HepG2 (cell line): ENCODE data around the gene RUNX3. TPM values are rescaled to one million over a fixed set of nuclear protein-coding genes. Genes with fewer than 3 reads are reported as not detected.

Source experiments
- ATAC-seq: fragments of 200-7000 bp; cut with Tn5 transposase; 3 replicates; pipeline ENCODE4 v1.9.1; 2020; ENCODE audit warnings: mild to moderate bottlenecking, moderate library complexity
- BruUV-seq: library from RNA; stranded (reverse); fragments of 400-500 nt; replicated peaks from 2 replicates; lab custom pipeline; 2021; lab: Mats Ljungman, UMichigan
- CTCF ChIA-PET: fragments of 300-600 bp; formaldehyde crosslinking; extraction: SDS; loops from one replicate; lab custom pipeline; 2021; ENCODE audit warnings: low total read pairs, inconsistent platforms, low intra/inter-chr PET ratio; lab: Yijun Ruan, JAX
- POLR2A ChIA-PET: fragments of 350-600 bp; sonication (Branson Sonifier 250); formaldehyde crosslinking; loops from one replicate; lab custom pipeline; 2020; ENCODE audit warnings: antibody characterized with exemption, inconsistent platforms; lab: Yijun Ruan, JAX
- DNase-seq: peaks from one replicate; pipeline ENCODE4 v3.0.0-alpha.2; 2015; ENCODE audit warnings: low spot score
- FAIRE-seq: peaks from 3 replicates; lab custom pipeline; 2011; peaks lifted over from hg19 to GRCh38; lab: Jason Lieb, UNC
- H2AFZ ChIP-seq: one replicate; pipeline ENCODE4 v1.6.1; 2011; ENCODE audit warnings: low read length, inconsistent platforms
- H3K27ac ChIP-seq: fragments of 300-600 bp; 3 replicates; pipeline ENCODE4 v1.8.0; 2011; ENCODE audit warnings: mixed run types, mild to moderate bottlenecking, mixed read lengths, low read length, inconsistent platforms; ENCODE audit not compliant: insufficient read depth; ENCODE audit errors: extremely low read length
- H3K27me3 ChIP-seq, 2 experiments: fragments of 200-600 bp in 1 of 2; 2 replicates in 1 of 2; 3 replicates in 1 of 2; pipeline versions ENCODE4 v1.6.0 to v1.8.0; 2011; ENCODE audit warnings: low read length in 2 of 2, mild to moderate bottlenecking in 2 of 2, moderate library complexity in 2 of 2, inconsistent platforms in 1 of 2; ENCODE audit not compliant: insufficient read depth in 2 of 2, control insufficient read depth in 1 of 2
- H3K36me3 ChIP-seq, 2 experiments: fragments of 200-600 bp in 1 of 2; replicated peaks in 1 of 2; 2 replicates in 1 of 2; 3 replicates in 1 of 2; pipeline versions ENCODE4 v1.5.1 to v1.8.0; 2011; ENCODE audit warnings: low read length in 2 of 2, inconsistent platforms in 1 of 2; ENCODE audit not compliant: insufficient read depth in 2 of 2, control insufficient read depth in 1 of 2
- H3K4me1 ChIP-seq: 2 replicates; pipeline ENCODE4 v1.5.1; 2012; ENCODE audit warnings: low read length, inconsistent platforms; ENCODE audit not compliant: insufficient read depth
- H3K4me2 ChIP-seq: 2 replicates; pipeline ENCODE4 v1.6.0; 2011; ENCODE audit warnings: low read depth, low read length, inconsistent platforms
- H3K4me3 ChIP-seq, 3 experiments: fragments of 200-600 bp in 1 of 3; sonication (generic), shearing (Covaris generic) in 1 of 3; replicated peaks in 1 of 3; 2 replicates each; pipeline ENCODE4 v1.5.1; 2011 to 2016; ENCODE audit warnings: low read length in 3 of 3, inconsistent platforms in 2 of 3, low read depth in 2 of 3, mild to moderate bottlenecking in 2 of 3, control low read depth in 1 of 3, mixed read lengths in 1 of 3; ENCODE audit not compliant: insufficient read depth in 1 of 3
- H3K79me2 ChIP-seq: one replicate; pipeline ENCODE4 v1.6.1; 2011; ENCODE audit warnings: low read length, inconsistent platforms; ENCODE audit not compliant: insufficient read depth
- H3K9ac ChIP-seq: 2 replicates; pipeline ENCODE4 v1.6.0; 2011; ENCODE audit warnings: mild to moderate bottlenecking, low read depth, low read length, inconsistent platforms; ENCODE audit not compliant: insufficient read depth
- H3K9me3 ChIP-seq: 2 replicates; pipeline ENCODE4 v1.5.1; 2012; ENCODE audit warnings: mild to moderate bottlenecking, low read length
- H4K20me1 ChIP-seq: 2 replicates; pipeline ENCODE4 v1.6.0; 2011; ENCODE audit warnings: inconsistent platforms, mild to moderate bottlenecking, low read length, moderate library complexity; ENCODE audit not compliant: insufficient read depth
- ATF4 ChIP-seq, 2 experiments: fragments of 450-650 bp in 1 of 2; sonication (generic) in 1 of 2; formaldehyde crosslinking; IDR thresholded peaks; 2 replicates each; pipeline versions ENCODE4 v1.5.0 to v1.8.0; 2020 to 2022; ENCODE audit warnings: mild to moderate bottlenecking in 1 of 2, missing genetic modification reagents in 1 of 2
- BCLAF1 ChIP-seq: fragments of 450-650 bp; IDR thresholded peaks from 2 replicates; pipeline ENCODE4 v1.6.1; 2017; ENCODE audit warnings: mild to moderate bottlenecking
- DR1 ChIP-seq: sonication (generic); formaldehyde crosslinking; IDR thresholded peaks from 2 replicates; pipeline ENCODE4 v1.8.0; 2021; ENCODE audit warnings: mild to moderate bottlenecking, missing genetic modification reagents, inconsistent platforms
- RFX3 ChIP-seq: IDR thresholded peaks from 2 replicates; pipeline ENCODE4 v1.6.1; 2016; ENCODE audit warnings: missing biosample characterization, missing genetic modification reagents
- SETDB1 ChIP-seq: sonication (generic); formaldehyde crosslinking; IDR thresholded peaks from 2 replicates; pipeline ENCODE4 v1.5.1; 2020; ENCODE audit warnings: missing genetic modification reagents, mild to moderate bottlenecking, borderline replicate concordance
- ZNF749 ChIP-seq: sonication (generic); formaldehyde crosslinking; IDR thresholded peaks from 2 replicates; pipeline ENCODE4 v1.8.0; 2022; ENCODE audit warnings: mild to moderate bottlenecking, missing genetic modification reagents, moderate library complexity, borderline replicate concordance
- ZNF770 ChIP-seq: sonication (generic); formaldehyde crosslinking; IDR thresholded peaks from 2 replicates; pipeline ENCODE4 v1.5.0; 2020; ENCODE audit warnings: mild to moderate bottlenecking, missing genetic modification reagents
- ZSCAN12 ChIP-seq: sonication (generic); formaldehyde crosslinking; IDR thresholded peaks from 2 replicates; pipeline ENCODE4 v1.9.0; 2021; ENCODE audit warnings: mild to moderate bottlenecking, missing genetic modification reagents
- ZSCAN5A ChIP-seq: sonication (generic); formaldehyde crosslinking; IDR thresholded peaks from 2 replicates; pipeline ENCODE4 v1.8.0; 2022; ENCODE audit warnings: mild to moderate bottlenecking, missing genetic modification reagents, borderline replicate concordance
- WGBS: methylation state at CpG from one replicate; pipeline ENCODE4 v1.1.6; 2017; ENCODE audit warnings: low lambda C conversion rate; 5-methylcytosine and 5-hydroxymethylcytosine counted together
- in situ Hi-C: cut with HindIII; loops from 2 replicates; pipeline ENCODE4 v1.10.0; 2017; ENCODE audit warnings: low pct_unique_long_range_greater_than_20kb; ENCODE audit not compliant: extremely low pct_ligation_motif_present
- intact Hi-C: fragments of 100-400 bp; cut with micrococcal nuclease; formaldehyde crosslinking; loops from one replicate; pipeline ENCODE4 v1.10.0; 2022; ENCODE audit not compliant: unreplicated experiment
- polyA plus RNA-seq, 8 experiments: library from polyadenylated mRNA; depleted of rRNA in 3 of 8; stranded (reverse) in 7 of 8; unstranded in 1 of 8; fragments of >200 nt; fragmentation: Illumina TruSeq in 4 of 8; extraction: Trizol in 4 of 8; gene quantifications; 2 replicates each; pipeline versions ENCODE4 v1.2.1 to v1.2.3, GENCODE V29; 2011 to 2016; ENCODE audit warnings: low read depth in 4 of 8, missing spikeins in 1 of 8, mixed read lengths in 1 of 8; ENCODE audit not compliant: insufficient read depth in 1 of 8
- total RNA-seq, 5 experiments: library from RNA; depleted of rRNA; stranded (reverse); fragments of >200 nt; fragmentation: Illumina TruSeq; extraction: Trizol; gene quantifications; 2 replicates each; pipeline ENCODE4 v1.2.3, GENCODE V29; 2016; ENCODE audit warnings: low read depth in 1 of 5
- TF ChIP-seq, protein P1 (sequence below): sonication (generic); formaldehyde crosslinking; IDR thresholded peaks from 2 replicates; pipeline ENCODE4 v1.5.0; 2020; ENCODE audit warnings: missing genetic modification reagents, mild to moderate bottlenecking, borderline replicate concordance
- TF ChIP-seq, protein P2 (sequence below): sonication (generic); formaldehyde crosslinking; IDR thresholded peaks from 2 replicates; pipeline ENCODE4 v1.9.0; 2021; ENCODE audit warnings: missing genetic modification reagents, mild to moderate bottlenecking, borderline replicate concordance

The RUNX3 gene
- total and polyA plus RNA-seq, 2 of the 13 experiments (the other 11 are each of a cell fraction or from before 2014, with no cell fraction given), result 0.04 to 0.22 TPM

GRCh38 chr1:24903955-24904730 is 25.9 kb downstream of the RUNX3 start:
- no peak overlapping the region for H2AFZ ChIP-seq
- TF ChIP-seq DR1 (CRISPR knock-in tag) (no peak), ZSCAN12 (CRISPR knock-in tag) (no peak), ZNF749 (CRISPR knock-in tag) (no peak), ATF4 (CRISPR knock-in tag; IDR thresholded peaks at IDR 0.05) (no peak), RFX3 (no peak), ZNF770 (CRISPR knock-in tag) (no peak), ZSCAN5A (CRISPR knock-in tag) (no peak), BCLAF1 (no peak), SETDB1 (CRISPR knock-in tag) (no peak)
- TF ChIP-seq, protein P1, sequence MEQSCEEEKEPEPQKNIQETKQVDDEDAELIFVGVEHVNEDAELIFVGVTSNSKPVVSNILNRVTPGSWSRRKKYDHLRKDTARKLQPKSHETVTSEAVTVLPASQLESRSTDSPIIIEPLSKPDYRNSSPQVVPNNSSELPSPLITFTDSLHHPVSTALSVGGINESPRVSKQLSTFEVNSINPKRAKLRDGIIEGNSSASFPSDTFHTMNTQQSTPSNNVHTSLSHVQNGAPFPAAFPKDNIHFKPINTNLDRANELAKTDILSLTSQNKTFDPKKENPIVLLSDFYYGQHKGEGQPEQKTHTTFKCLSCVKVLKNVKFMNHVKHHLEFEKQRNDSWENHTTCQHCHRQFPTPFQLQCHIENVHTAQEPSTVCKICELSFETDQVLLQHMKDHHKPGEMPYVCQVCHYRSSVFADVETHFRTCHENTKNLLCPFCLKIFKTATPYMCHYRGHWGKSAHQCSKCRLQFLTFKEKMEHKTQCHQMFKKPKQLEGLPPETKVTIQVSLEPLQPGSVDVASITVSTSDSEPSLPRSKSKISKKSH (CRISPR knock-in tag), result no peak
- TF ChIP-seq, protein P2, sequence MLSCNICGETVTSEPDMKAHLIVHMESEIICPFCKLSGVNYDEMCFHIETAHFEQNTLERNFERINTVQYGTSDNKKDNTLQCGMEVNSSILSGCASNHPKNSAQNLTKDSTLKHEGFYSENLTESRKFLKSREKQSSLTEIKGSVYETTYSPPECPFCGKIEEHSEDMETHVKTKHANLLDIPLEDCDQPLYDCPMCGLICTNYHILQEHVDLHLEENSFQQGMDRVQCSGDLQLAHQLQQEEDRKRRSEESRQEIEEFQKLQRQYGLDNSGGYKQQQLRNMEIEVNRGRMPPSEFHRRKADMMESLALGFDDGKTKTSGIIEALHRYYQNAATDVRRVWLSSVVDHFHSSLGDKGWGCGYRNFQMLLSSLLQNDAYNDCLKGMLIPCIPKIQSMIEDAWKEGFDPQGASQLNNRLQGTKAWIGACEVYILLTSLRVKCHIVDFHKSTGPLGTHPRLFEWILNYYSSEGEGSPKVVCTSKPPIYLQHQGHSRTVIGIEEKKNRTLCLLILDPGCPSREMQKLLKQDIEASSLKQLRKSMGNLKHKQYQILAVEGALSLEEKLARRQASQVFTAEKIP, result no peak
- FAIRE-seq (no peak), DNase-seq (no peak), ATAC-seq (no peak)
- H3K79me2 ChIP-seq, result no peaks in the 10 kb centered on the region
- H3K9me3 ChIP-seq, result no peaks in the 10 kb centered on the region
- no TSS peak for BruUV-seq
- in situ Hi-C loops (no loop called here), intact Hi-C loops (no loop called here)
- no peak overlapping the region for H3K4me3 ChIP-seq
- H3K4me1 ChIP-seq, result peaks cover 7% of the 10 kb centered on the region
- H3K36me3 ChIP-seq, result no peaks in the 10 kb centered on the region
- H3K27me3 ChIP-seq, result peaks cover 1 to 12% of the 10 kb centered on the region in 2 experiments; a peak in 4 of 5 replicates
- WGBS, result 86% methylated on average over 7 of the region's 25 CpGs
- ChIA-PET CTCF (no interaction called here), POLR2A (no interaction called here)
- H3K27ac ChIP-seq, result no peak overlapping the region
- H3K9ac ChIP-seq, result no peak overlapping the region
- H3K4me2 ChIP-seq, result no peak overlapping the region
- H4K20me1 ChIP-seq, result no peaks in the 10 kb centered on the region
